LNCaP clone FGC (cell line): ENCODE data around the gene TMEM184A.

Source experiments
- DNase-seq: peaks from one replicate; pipeline ENCODE4 v3.0.0-alpha.2; 2011; ENCODE audit warnings: low read depth
- H3K4me3 ChIP-seq: 2 replicates; pipeline ENCODE4 v1.5.1; 2011; ENCODE audit warnings: mild to moderate bottlenecking, low read depth, low read length, control low read depth
- TF ChIP-seq, protein P1 (sequence below): IDR thresholded peaks from 2 replicates; pipeline ENCODE4 v1.5.1; 2012; ENCODE audit warnings: mild to moderate bottlenecking; ENCODE audit not compliant: control insufficient read depth, insufficient read depth; ENCODE audit errors: extremely low read depth

The TMEM184A gene

GRCh38 chr7:1550846-1551155, 5.2 kb downstream of the TMEM184A start:
- no peak overlapping the region for H3K4me3 ChIP-seq
- no peak for DNase-seq
- TF ChIP-seq, protein P1, sequence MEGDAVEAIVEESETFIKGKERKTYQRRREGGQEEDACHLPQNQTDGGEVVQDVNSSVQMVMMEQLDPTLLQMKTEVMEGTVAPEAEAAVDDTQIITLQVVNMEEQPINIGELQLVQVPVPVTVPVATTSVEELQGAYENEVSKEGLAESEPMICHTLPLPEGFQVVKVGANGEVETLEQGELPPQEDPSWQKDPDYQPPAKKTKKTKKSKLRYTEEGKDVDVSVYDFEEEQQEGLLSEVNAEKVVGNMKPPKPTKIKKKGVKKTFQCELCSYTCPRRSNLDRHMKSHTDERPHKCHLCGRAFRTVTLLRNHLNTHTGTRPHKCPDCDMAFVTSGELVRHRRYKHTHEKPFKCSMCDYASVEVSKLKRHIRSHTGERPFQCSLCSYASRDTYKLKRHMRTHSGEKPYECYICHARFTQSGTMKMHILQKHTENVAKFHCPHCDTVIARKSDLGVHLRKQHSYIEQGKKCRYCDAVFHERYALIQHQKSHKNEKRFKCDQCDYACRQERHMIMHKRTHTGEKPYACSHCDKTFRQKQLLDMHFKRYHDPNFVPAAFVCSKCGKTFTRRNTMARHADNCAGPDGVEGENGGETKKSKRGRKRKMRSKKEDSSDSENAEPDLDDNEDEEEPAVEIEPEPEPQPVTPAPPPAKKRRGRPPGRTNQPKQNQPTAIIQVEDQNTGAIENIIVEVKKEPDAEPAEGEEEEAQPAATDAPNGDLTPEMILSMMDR: no peak

GRCh38 chr7:1550005-1550845, 5.8 kb downstream of the TMEM184A start:
- H3K4me3 ChIP-seq: no peak overlapping the region
- no peak for DNase-seq
- TF ChIP-seq, protein P1: no peak

- no peak for DNase-seq
- no peak overlapping the region for H3K4me3 ChIP-seq
- TF ChIP-seq, protein P1: no peak
Measured at GRCh38 chr7:1549357-1550004, 6.5 kb downstream of the TMEM184A start.

- H3K4me3 ChIP-seq: no peak overlapping the region
- no peak for DNase-seq
- TF ChIP-seq, protein P1: no peak
Measured at GRCh38 chr7:1548944-1549343, 7.1 kb downstream of the TMEM184A start.

DNA sequence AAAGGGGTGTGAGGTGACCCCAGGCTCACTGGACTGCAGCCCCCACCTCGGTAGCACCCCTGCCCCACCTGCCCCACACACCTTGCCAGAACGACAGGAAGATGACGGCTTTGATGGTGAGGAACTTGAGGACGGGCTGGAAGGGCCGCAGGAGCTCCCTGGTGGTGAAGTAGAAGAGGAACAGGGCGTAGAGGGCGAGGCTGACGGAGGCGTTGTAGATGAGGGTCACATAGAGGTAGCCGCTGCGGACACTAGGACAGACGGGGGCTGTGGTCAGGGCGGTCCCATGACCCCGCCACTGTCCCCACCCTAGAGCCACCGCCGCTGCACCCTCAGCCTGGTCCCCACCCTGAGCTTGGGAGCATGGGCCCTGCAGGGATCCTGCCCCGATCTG, 7.6 kb downstream of the TMEM184A start:
- DNase-seq: no peak

GRCh38 chr7:1547777-1548437, 8.1 kb downstream of the TMEM184A start:
- H3K4me3 ChIP-seq: no peak overlapping the region
- TF ChIP-seq, protein P1: no peak
- no peak for DNase-seq

More for the DNA sequence above, 7.6 kb downstream of the TMEM184A start:
- no peak overlapping the region for H3K4me3 ChIP-seq
- TF ChIP-seq, protein P1: no peak
